ENCODE measurements around the gene TMEM127. TPM values are rescaled to one million over a fixed set of nuclear protein-coding genes. Genes with fewer than 3 reads are reported as not detected.
"Not testable (repeated sequence)": the region's sequence is repeated elsewhere in the genome, so short reads cannot be mapped to it uniquely, and the experiment has no call there.

The TMEM127 gene
- total RNA-seq = 10 to 100 TPM; 49.2 to 52.4 TPM
- long read RNA-seq, donor 1, full-length matches to known transcripts = 10 of 32 reads
- long read RNA-seq, donor 1, partial matches to known transcripts = 1 of 32 reads
- long read RNA-seq, donor 1, other reads (novel, unspliced or antisense) = 21 of 32 reads
- long read RNA-seq, donor 2, partial matches to known transcripts = 3 of 48 reads
- long read RNA-seq, donor 2, other reads (novel, unspliced or antisense) = 45 of 48 reads

- intact Hi-C loops (cut with DNase I) = loop anchor here in 1 of 2 donors (10.0 kb wide), 1 partner anchor 61 kb away; the partner anchor contains the start of gene STARD7
Measured at GRCh38 chr2:96265840-96266679, at the start of gene TMEM127, which contains the start of gene CIAO1. TSS of gene TMEM127 (minus strand) at chr2:96265997. CDS start at chr2:96265381, 616 bp downstream. TSS of gene CIAO1 (plus strand) at chr2:96266225. CDS start at chr2:96266351, 126 bp downstream.

GRCh38 chr2:96315005-96315399 lies 49.2 kb upstream of the TMEM127 start:
- intact Hi-C loops (cut with DNase I) = no loop called here
- no peak for DNase-seq (ENCODE audit: low spot score)

More at GRCh38 chr2:96265840-96266679, at the start of gene TMEM127, which contains the start of gene CIAO1:
- peak; percentile 100 for DNase-seq (ENCODE audit: low spot score)

GRCh38 chr2:96308248-96308647 lies 42.5 kb upstream of the TMEM127 start:
- intact Hi-C loops (cut with DNase I) = loop anchor here in 1 of 2 donors (5.0 kb wide), 1 partner anchor 199 kb away; the partner anchor contains the start of gene NEURL3
- no peak for DNase-seq (ENCODE audit: low spot score)

GRCh38 chr2:96306370-96306769 lies 40.6 kb upstream of the TMEM127 start:
- intact Hi-C loops (cut with DNase I) = loop anchor here in 1 of 2 donors (5.0 kb wide), 1 partner anchor 201 kb away; the partner anchor contains the start of gene NEURL3
- DNase-seq (ENCODE audit: low spot score) = no peak

GRCh38 chr2:96305979-96306308 lies 40.1 kb upstream of the TMEM127 start:
- no peak for DNase-seq (ENCODE audit: low spot score)

GRCh38 chr2:96305091-96305978 lies 39.5 kb upstream of the TMEM127 start, which contains the start of gene SNRNP200:
TSS of gene SNRNP200 (minus strand) at chr2:96305546. CDS start at chr2:96305437, 109 bp downstream.
- DNase-seq (ENCODE audit: low spot score) = peak; percentile 96
- intact Hi-C loops (cut with DNase I) = loop anchor here in 1 of 2 donors (5.0 kb wide), 1 partner anchor 202 kb away; the partner anchor contains the start of gene NEURL3

More at GRCh38 chr2:96305979-96306308, 40.1 kb upstream of the TMEM127 start:
- intact Hi-C loops (cut with DNase I) = loop anchor here in 1 of 2 donors (5.0 kb wide), 1 partner anchor 201 kb away; the partner anchor contains the start of gene NEURL3

GRCh38 chr2:96304606-96305005 lies 38.8 kb upstream of the TMEM127 start:
- intact Hi-C loops (cut with DNase I) = loop anchor here in 1 of 2 donors (5.0 kb wide), 1 partner anchor 203 kb away; the partner anchor contains the start of gene NEURL3

GRCh38 chr2:96301865-96302264 lies 36.1 kb upstream of the TMEM127 start:
- no peak for DNase-seq (ENCODE audit: low spot score)
- intact Hi-C loops (cut with DNase I) = no loop called here

More at GRCh38 chr2:96304606-96305005, 38.8 kb upstream of the TMEM127 start:
- DNase-seq (ENCODE audit: low spot score) = no peak

GRCh38 chr2:96296925-96297324 lies 31.1 kb upstream of the TMEM127 start:
- DNase-seq (ENCODE audit: low spot score) = no peak
- intact Hi-C loops (cut with DNase I) = no loop called here

GRCh38 chr2:96294271-96294670 lies 28.5 kb upstream of the TMEM127 start:
- intact Hi-C loops (cut with DNase I); DNase-seq (ENCODE audit: low spot score): not testable (repeated sequence)

- intact Hi-C loops (cut with DNase I) = no loop called here
- no peak for DNase-seq (ENCODE audit: low spot score)
Measured at GRCh38 chr2:96291751-96292150, 26.0 kb upstream of the TMEM127 start.

- intact Hi-C loops (cut with DNase I) = no loop called here
- DNase-seq (ENCODE audit: low spot score) = no peak
Measured at GRCh38 chr2:96287273-96287856, 21.6 kb upstream of the TMEM127 start.

- no peak for DNase-seq (ENCODE audit: low spot score)
- intact Hi-C loops (cut with DNase I) = no loop called here
Measured at GRCh38 chr2:96276787-96277499, 11.1 kb upstream of the TMEM127 start.

GRCh38 chr2:96274355-96275056 lies 8.7 kb upstream of the TMEM127 start:
- intact Hi-C loops (cut with DNase I) = no loop called here
- DNase-seq (ENCODE audit: low spot score) = peak; percentile 14

- DNase-seq (ENCODE audit: low spot score) = peak; percentile 13
- intact Hi-C loops (cut with DNase I) = no loop called here
Measured at GRCh38 chr2:96273763-96274162, 8.0 kb upstream of the TMEM127 start.

GRCh38 chr2:96271995-96272394 lies 6.2 kb upstream of the TMEM127 start:
- DNase-seq (ENCODE audit: low spot score) = no peak
- intact Hi-C loops (cut with DNase I) = no loop called here
